K562 (cell line): ENCODE data around the gene AP3B2. TPM values are rescaled to one million over a fixed set of nuclear protein-coding genes. Genes with fewer than 3 reads are reported as not detected.
A peak's percentile ranks its signal among the peaks of the same experiment; 100 is the strongest.

Experiments used
- ATAC-seq: fragments of 200-7000 bp; cut with Tn5 transposase; 3 replicates; pipeline ENCODE4 v1.9.1; 2020; ENCODE audit warnings: moderate library complexity
- BruUV-seq: library from RNA; stranded (reverse); fragments of 400-500 nt; replicated peaks from 2 replicates; lab custom pipeline; 2021; lab: Mats Ljungman, UMichigan
- CTCF ChIA-PET: fragments of 300-600 bp; formaldehyde crosslinking; extraction: SDS; loops from one replicate; lab custom pipeline; 2021; ENCODE audit warnings: low intra/inter-chr PET ratio; lab: Yijun Ruan, JAX
- POLR2A ChIA-PET: fragments of 300-600, 350-650 bp; sonication (Branson Sonifier 250); formaldehyde crosslinking; extraction: SDS; loops from one replicate; lab custom pipeline; 2021; ENCODE audit warnings: antibody characterized with exemption, inconsistent platforms; lab: Yijun Ruan, JAX
- DNase-seq, 4 experiments: peaks; one replicate each; pipeline versions ENCODE4 v3.0.0 to v3.0.0-alpha.2; 2011 to 2018; ENCODE audit warnings: low spot score in 3 of 4, mixed read lengths in 3 of 4; ENCODE audit errors: extremely low read depth in 1 of 4
- FAIRE-seq: peaks from 2 replicates; lab custom pipeline; 2011; peaks lifted over from hg19 to GRCh38; lab: Jason Lieb, UNC
- H2AFZ ChIP-seq: 2 replicates; pipeline ENCODE4 v1.6.0; 2011; ENCODE audit warnings: low read depth, low read length, control low read depth, inconsistent platforms
- H3K27ac ChIP-seq: fragments of 200-600 bp; 3 replicates; pipeline ENCODE4 v1.8.0; 2011; ENCODE audit warnings: low read depth, mild to moderate bottlenecking, control low read depth, inconsistent platforms, low read length, moderate library complexity, mixed read lengths; ENCODE audit errors: extremely low read depth
- H3K27me3 ChIP-seq, 2 experiments: fragments of 300-600 bp in 1 of 2; 2 replicates in 1 of 2; 3 replicates in 1 of 2; pipeline versions ENCODE4 v1.6.0 to v1.8.0; 2011; ENCODE audit warnings: inconsistent platforms in 2 of 2, low read length in 2 of 2, mild to moderate bottlenecking in 1 of 2, mixed read lengths in 1 of 2, moderate library complexity in 1 of 2; ENCODE audit not compliant: control insufficient read depth in 2 of 2, insufficient read depth in 2 of 2
- H3K36me3 ChIP-seq: fragments of 300-600 bp; 3 replicates; pipeline ENCODE4 v1.8.0; 2011; ENCODE audit warnings: mild to moderate bottlenecking, low read length, inconsistent platforms; ENCODE audit not compliant: control insufficient read depth, insufficient read depth
- H3K4me1 ChIP-seq, 2 experiments: fragments of 200-600 bp in 1 of 2; replicated peaks in 1 of 2; 2 replicates in 1 of 2; 3 replicates in 1 of 2; pipeline versions ENCODE4 v1.5.1 to v1.8.0; 2011; ENCODE audit warnings: inconsistent platforms in 2 of 2, low read length in 2 of 2, mild to moderate bottlenecking in 1 of 2, mixed read lengths in 1 of 2, moderate library complexity in 1 of 2; ENCODE audit not compliant: control insufficient read depth in 2 of 2, insufficient read depth in 2 of 2
- H3K4me2 ChIP-seq: 2 replicates; pipeline ENCODE4 v1.6.1; 2011; ENCODE audit warnings: low read length, control low read depth, inconsistent platforms, mixed read lengths; ENCODE audit not compliant: insufficient read depth
- H3K4me3 ChIP-seq: fragments of 200-600 bp; sonication (generic), shearing (Covaris generic); 2 replicates; pipeline ENCODE4 v1.5.1; 2016; ENCODE audit warnings: control low read depth, inconsistent platforms
- H3K79me2 ChIP-seq: fragments of 200-600 bp; 3 replicates; pipeline ENCODE4 v1.8.0; 2011; ENCODE audit warnings: low read length, inconsistent platforms; ENCODE audit not compliant: control insufficient read depth, insufficient read depth
- H3K9ac ChIP-seq, 2 experiments: 2 replicates each; pipeline versions ENCODE4 v1.6.0 to v1.6.1; 2011; ENCODE audit warnings: low read depth in 2 of 2, low read length in 2 of 2, control low read depth in 1 of 2, inconsistent platforms in 1 of 2, mild to moderate bottlenecking in 1 of 2, mixed read lengths in 1 of 2; ENCODE audit not compliant: insufficient read depth in 1 of 2
- H3K9me1 ChIP-seq: one replicate; pipeline ENCODE4 v1.6.0; 2011; ENCODE audit warnings: inconsistent platforms, mild to moderate bottlenecking, low read length, moderate library complexity; ENCODE audit not compliant: control insufficient read depth, insufficient read depth
- H3K9me3 ChIP-seq: replicated peaks from 2 replicates; pipeline ENCODE4 v1.5.1; 2011; ENCODE audit warnings: low read depth, low read length, inconsistent platforms; ENCODE audit not compliant: control insufficient read depth, insufficient read depth
- H4K20me1 ChIP-seq: replicated peaks from 2 replicates; pipeline ENCODE4 v1.6.1; 2011; ENCODE audit warnings: low read length, inconsistent platforms, mixed read lengths; ENCODE audit not compliant: control insufficient read depth, insufficient read depth
- BRD9 ChIP-seq: fragments of 450-650 bp; IDR thresholded peaks from 2 replicates; pipeline ENCODE4 v1.6.1; 2018; ENCODE audit warnings: low read depth; ENCODE audit not compliant: partially characterized antibody
- CBFB ChIP-seq: sonication (generic); formaldehyde crosslinking; IDR thresholded peaks from 2 replicates; pipeline ENCODE4 v1.4.0; 2020; ENCODE audit warnings: mild to moderate bottlenecking, missing genetic modification reagents
- HOXB6 ChIP-seq: fragments of 250-450 bp; sonication (Bioruptor Pico); IDR thresholded peaks from 2 replicates; pipeline ENCODE4 v1.5.1; 2022; ENCODE audit warnings: mild to moderate bottlenecking, borderline replicate concordance
- NR2C1 ChIP-seq, 2 experiments: fragments of 450-650 bp; IDR thresholded peaks; 2 replicates each; pipeline ENCODE4 v1.6.1; 2017; ENCODE audit warnings: mild to moderate bottlenecking in 2 of 2, antibody characterized with exemption in 1 of 2, inconsistent platforms in 1 of 2, missing compliant biosample characterization in 1 of 2, missing genetic modification characterization in 1 of 2
- PCBP1 ChIP-seq: fragments of 200-400 bp; formaldehyde crosslinking; IDR thresholded peaks from 2 replicates; pipeline ENCODE4 v1.6.1; 2018; ENCODE audit warnings: mild to moderate bottlenecking, low read depth, low read length; ENCODE audit not compliant: poor library complexity, severe bottlenecking
- RNF2 ChIP-seq: sonication (generic); IDR thresholded peaks from 2 replicates; pipeline ENCODE4 v1.6.1; 2016
- SMAD2 ChIP-seq: fragments of 150-350 bp; IDR thresholded peaks from 2 replicates; pipeline ENCODE4 v1.6.1; 2014; ENCODE audit warnings: low read depth, mild to moderate bottlenecking, low read length
- SRSF3 ChIP-seq: fragments of 200-400 bp; formaldehyde crosslinking; IDR thresholded peaks from 2 replicates; pipeline ENCODE4 v1.6.1; 2016; ENCODE audit warnings: mild to moderate bottlenecking, low read length, moderate library complexity; ENCODE audit not compliant: insufficient read depth
- TEAD4 ChIP-seq, 2 experiments: sonication (generic) in 1 of 2; formaldehyde crosslinking in 1 of 2; IDR thresholded peaks; 2 replicates each; pipeline versions ENCODE4 v1.6.1 to v1.8.0; 2012 to 2022; ENCODE audit warnings: borderline replicate concordance in 1 of 2, inconsistent platforms in 1 of 2, low read length in 1 of 2, mild to moderate bottlenecking in 1 of 2, missing genetic modification reagents in 1 of 2
- ZNF764 ChIP-seq: fragments of 250-450 bp; sonication (Bioruptor Pico); IDR thresholded peaks from 2 replicates; pipeline ENCODE4 v1.4.0; 2020; ENCODE audit warnings: low read depth, mild to moderate bottlenecking, moderate library complexity
- WGBS: fragments of 100-300 bp; shearing (Covaris generic); methylation state at CpG from one replicate; pipeline ENCODE4 v1.1.6; 2016; ENCODE audit warnings: low coverage, mixed read lengths; ENCODE audit not compliant: insufficient coverage; ENCODE audit errors: missing lambda C conversion rate; 5-methylcytosine and 5-hydroxymethylcytosine counted together
- in situ Hi-C: fragments of 300-500 bp; cut with MboI; formaldehyde crosslinking; loops from 4 replicates; pipeline ENCODE4 v1.15.0; 2018; ENCODE audit warnings: inconsistent platforms, mixed read lengths
- intact Hi-C: fragments of 100-400 bp; cut with micrococcal nuclease; formaldehyde crosslinking; loops from 2 replicates; pipeline ENCODE4 v1.14.2; 2022
- polyA plus RNA-seq, 8 experiments: library from polyadenylated mRNA; depleted of rRNA in 4 of 8; stranded (reverse) in 5 of 8; unstranded in 3 of 8; fragments of >200 nt; fragmentation: Nextera tagmentation in 2 of 8; fragmentation: Illumina TruSeq in 1 of 8; extraction: Ambion mirVana in 2 of 8; extraction: Trizol in 1 of 8; gene quantifications; 2 replicates each; pipeline versions ENCODE4 v1.2.1 to v1.2.3, GENCODE V29; 2011 to 2014; ENCODE audit warnings: inconsistent platforms in 1 of 8, missing spikeins in 1 of 8
- total RNA-seq, 7 experiments: library from RNA; depleted of rRNA in 6 of 7; stranded (reverse); fragments of >200 nt in 6 of 7; fragmentation: Illumina TruSeq in 2 of 7; extraction: Trizol in 2 of 7; gene quantifications; 2 replicates each; pipeline versions ENCODE4 v1.2.1 to v1.2.3, GENCODE V29; 2011 to 2021; ENCODE audit warnings: low replicate concordance in 1 of 7
- TF ChIP-seq, protein P1 (sequence below): fragments of 450-650 bp; formaldehyde crosslinking; IDR thresholded peaks from 2 replicates; pipeline ENCODE4 v1.4.0; 2020; ENCODE audit warnings: mild to moderate bottlenecking, moderate library complexity

Gene AP3B2
- total and polyA plus RNA-seq, 9 of the 15 experiments (the other 6 are each of a cell fraction or from before 2014, with no cell fraction given) = 0.03 to 0.15 (median 0.10) TPM; not detected in 2

DNA sequence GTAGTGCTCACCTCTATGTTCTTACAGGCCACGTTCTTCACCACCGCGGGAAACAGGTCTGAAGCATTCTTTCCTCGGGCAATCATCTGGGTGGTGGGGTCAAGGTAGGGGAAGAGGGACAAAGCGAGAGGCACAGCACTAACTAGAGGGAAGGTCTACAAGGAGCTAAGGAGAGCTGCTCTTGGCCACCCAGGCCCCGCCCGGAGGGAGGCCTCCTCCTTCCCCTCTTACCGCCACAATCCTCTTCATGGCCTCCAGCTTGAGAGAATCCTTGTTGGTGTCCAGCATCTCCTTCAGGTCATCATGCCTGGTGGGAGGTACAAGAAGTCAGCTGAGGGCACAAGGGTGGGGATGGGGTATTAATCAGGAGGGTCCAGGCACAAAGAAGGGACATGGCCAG is 20.5 kb downstream of the AP3B2 start:
- BruUV-seq = no TSS peak
- H2AFZ ChIP-seq = no peak overlapping the region
- peaks cover 0 to 4% of the 10 kb centered on the region in 2 experiments; a peak in 1 of 5 replicates for H3K4me1 ChIP-seq
- no peaks in the 10 kb centered on the region for H3K79me2 ChIP-seq
- ATAC-seq (peak; percentile 54; the same call in 2 of the 3 replicates), FAIRE-seq (no peak), DNase-seq (no peak)
- no peaks in the 10 kb centered on the region for H4K20me1 ChIP-seq
- no peak overlapping the region for H3K27ac ChIP-seq
- H3K9me1 ChIP-seq = no peaks in the 10 kb centered on the region
- 13% methylated on average over 7 of the region's 8 CpGs for WGBS
- intact Hi-C loops (no loop called here), in situ Hi-C loops (no loop called here)
- H3K4me3 ChIP-seq = no peak overlapping the region
- TF ChIP-seq NR2C1 (IDR thresholded peaks at IDR 0.05) (no peak), NR2C1 (tag; IDR thresholded peaks at IDR 0.05) (no peak), CBFB (no peak), TEAD4 (IDR thresholded peaks at IDR 0.05; ENCODE audit: low read length) (no peak), TEAD4 (CRISPR knock-in tag; IDR thresholded peaks at IDR 0.05; ENCODE audit: borderline replicate concordance) (no peak), PCBP1 (no peak), SRSF3 (no peak), HOXB6 (CRISPR knock-in tag) (no peak), BRD9 (no peak), SMAD2 (no peak), ZNF764 (CRISPR knock-in tag) (no peak), RNF2 (no peak)
- TF ChIP-seq, protein P1, sequence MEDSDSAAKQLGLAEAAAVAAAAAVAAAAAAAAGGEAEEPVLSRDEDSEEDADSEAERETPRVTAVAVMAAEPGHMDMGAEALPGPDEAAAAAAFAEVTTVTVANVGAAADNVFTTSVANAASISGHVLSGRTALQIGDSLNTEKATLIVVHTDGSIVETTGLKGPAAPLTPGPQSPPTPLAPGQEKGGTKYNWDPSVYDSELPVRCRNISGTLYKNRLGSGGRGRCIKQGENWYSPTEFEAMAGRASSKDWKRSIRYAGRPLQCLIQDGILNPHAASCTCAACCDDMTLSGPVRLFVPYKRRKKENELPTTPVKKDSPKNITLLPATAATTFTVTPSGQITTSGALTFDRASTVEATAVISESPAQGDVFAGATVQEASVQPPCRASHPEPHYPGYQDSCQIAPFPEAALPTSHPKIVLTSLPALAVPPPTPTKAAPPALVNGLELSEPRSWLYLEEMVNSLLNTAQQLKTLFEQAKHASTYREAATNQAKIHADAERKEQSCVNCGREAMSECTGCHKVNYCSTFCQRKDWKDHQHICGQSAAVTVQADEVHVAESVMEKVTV (CRISPR knock-in tag) = no peak
- no peaks in the 10 kb centered on the region for H3K36me3 ChIP-seq
- H3K9me3 ChIP-seq = no peaks in the 10 kb centered on the region
- ChIA-PET POLR2A (interaction anchor here (0.6 to 2.0 kb wide), 2 partner anchors 11 to 76 kb away, joined by 3 to 6 read pairs; no protein-coding TSS in a partner anchor), CTCF (interaction anchor here (0.7 kb wide), 1 partner anchor 49 kb away, joined by 4 read pairs; no protein-coding TSS in a partner anchor)
- H3K9ac ChIP-seq = no peak overlapping the region
- peaks cover 10 to 20% of the 10 kb centered on the region in 2 experiments; a peak in 3 of 5 replicates for H3K27me3 ChIP-seq
- no peak overlapping the region for H3K4me2 ChIP-seq
